ENCODE results near the gene ADORA1.

The ADORA1 gene

DNA sequence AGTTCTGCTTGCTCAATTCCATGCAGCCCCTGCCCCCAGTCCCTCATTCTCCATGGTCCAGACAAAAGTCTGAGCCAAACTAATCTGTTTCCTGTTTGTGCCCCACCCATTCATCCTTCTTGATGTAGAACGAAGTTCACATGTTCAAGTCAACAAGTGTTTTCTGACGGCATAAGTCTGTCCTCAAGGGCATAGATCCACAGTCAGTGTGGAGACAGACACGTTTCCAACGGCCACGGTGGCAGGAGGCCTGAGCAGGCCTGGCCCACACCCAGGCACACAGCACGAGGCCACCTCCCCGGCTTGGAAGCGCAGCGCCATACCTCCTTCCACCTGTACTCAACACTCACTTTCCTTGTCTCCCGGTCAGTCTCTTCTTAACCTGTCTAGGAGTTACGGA lies 16.1 kb downstream of the ADORA1 start:
- DNase-seq, result no peak

DNA sequence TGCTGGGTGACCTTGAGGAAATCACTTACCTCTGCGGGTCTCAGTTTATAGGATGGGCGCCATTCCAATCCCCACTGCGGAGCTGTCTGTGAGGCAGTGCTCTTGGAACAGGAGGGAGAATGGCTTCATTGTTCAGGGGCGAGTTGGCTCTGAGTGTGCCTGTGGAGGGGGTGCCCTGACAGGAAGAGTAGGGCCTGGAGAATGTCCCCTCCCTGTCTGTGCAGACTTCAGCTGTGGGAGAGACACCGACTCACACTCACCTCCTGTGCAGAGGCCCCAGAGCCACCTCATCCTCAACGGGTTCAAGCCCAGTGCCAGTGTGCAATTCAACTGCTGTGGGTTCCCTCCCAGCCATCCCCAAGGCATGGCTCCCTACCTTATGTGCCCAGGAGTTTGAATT lies 17.1 kb downstream of the ADORA1 start:
- no peak for DNase-seq

DNA sequence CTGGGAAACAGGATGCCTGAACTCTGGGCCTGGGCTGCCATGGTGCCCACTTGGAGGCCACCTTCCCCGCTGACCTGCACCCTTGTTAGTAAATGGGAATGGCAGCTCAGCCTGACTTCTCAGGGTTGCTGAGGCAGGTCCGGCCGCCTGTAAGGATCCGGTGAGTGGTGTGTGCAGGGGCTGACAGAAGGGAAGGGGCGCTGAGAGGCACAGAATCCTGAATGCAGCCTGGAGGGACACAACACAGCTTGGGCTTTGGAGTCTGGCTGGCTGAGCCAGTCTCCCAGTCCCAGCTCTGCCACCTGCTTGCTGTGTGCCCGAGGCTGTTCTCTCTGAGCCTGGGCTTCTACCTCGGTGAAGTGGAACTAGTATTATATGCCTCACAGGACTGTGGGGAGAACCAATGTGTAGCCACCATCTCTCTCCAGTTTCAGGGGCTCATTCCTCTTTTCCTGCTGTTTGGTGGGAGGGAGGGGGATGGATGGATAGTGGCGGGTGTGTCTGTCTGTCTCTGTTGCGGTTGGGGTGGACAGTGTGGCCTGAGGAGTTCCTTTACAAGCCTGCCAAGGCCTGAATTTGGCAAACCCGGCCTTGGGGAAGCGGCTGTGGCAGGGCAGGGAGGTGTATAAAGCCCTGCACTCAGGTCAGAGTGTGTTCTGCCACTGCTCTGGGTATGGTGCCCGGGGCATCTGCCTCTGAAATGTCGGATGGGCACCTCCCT lies 18.0 kb downstream of the ADORA1 start:
- no peak for DNase-seq

DNA sequence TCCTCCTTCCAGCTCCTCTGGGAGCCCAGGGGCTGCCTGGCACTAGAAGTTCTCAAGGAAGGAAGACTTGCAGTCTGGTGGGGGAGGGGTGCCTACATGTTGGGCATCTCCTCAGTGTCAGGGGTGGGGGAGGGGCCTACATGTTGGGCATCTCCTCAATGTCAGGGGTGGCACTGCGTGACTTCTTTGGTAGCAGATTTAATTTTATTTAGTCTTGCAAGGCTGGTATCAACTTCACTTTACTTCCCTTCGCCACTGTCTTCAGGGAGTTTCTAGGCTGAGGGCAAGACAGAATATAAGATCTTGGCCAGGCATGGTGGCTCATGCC lies 18.5 kb downstream of the ADORA1 start:
- no peak for DNase-seq

DNA sequence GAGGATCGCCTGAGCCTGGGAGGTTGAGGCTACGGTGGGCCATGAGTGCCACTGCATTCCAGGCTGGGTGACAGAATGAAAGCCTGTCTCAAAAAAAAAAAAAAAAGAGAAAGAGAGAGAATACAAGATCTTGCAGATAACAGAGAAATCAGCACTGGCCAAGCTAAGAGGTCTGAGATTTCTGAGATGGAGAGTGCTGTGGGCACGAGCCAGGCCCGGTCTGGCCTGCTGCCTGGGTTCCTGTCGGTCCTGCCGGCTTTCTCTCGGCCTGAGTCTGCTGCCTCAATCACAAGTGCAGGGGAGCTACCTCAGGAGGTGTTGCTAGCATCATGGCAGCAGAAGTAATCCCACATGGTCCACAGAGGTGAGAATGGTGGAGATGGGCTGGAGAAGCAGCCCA lies 19.0 kb downstream of the ADORA1 start:
- no peak for DNase-seq

DNA sequence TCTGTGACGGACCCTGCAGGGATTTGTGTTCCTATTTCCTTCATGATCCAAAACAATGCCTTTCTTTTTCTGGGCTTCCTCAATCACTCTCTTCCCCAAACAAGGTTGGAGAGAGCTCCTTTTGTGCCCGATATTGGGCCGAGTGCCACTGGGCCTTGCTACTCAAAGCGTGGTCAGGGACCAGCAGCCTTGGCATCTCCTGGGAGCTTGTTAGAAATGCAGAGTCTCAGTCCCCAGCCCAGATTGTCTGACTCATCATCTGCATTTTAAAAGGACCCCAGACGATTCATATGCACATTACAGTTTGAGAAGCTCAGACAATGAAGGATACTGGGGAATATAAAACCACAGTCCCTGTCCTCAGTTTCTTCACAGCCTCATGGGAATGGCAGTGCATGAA lies 19.9 kb downstream of the ADORA1 start:
- no peak for DNase-seq

DNA sequence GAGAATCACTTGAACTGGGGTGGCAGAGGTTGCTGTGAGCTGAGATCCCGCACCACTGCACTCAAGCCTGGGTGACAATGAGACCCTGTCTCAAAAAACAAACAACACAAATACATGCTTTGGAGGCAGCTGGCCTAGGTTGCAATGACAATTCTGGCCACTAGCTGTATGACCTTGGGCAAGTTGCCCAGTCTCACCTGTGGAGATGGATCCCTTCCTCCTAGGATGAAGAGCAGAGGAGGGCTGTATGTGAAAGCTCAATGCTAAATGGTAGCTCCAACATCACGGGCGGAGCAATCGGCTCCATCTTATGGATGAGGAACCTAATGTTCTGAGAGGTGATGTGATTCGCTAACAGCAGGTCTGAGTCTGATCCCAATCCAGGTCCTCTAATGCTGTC lies 20.6 kb downstream of the ADORA1 start:
- DNase-seq, result peak in 1 of 2 experiments; percentile 43

DNA sequence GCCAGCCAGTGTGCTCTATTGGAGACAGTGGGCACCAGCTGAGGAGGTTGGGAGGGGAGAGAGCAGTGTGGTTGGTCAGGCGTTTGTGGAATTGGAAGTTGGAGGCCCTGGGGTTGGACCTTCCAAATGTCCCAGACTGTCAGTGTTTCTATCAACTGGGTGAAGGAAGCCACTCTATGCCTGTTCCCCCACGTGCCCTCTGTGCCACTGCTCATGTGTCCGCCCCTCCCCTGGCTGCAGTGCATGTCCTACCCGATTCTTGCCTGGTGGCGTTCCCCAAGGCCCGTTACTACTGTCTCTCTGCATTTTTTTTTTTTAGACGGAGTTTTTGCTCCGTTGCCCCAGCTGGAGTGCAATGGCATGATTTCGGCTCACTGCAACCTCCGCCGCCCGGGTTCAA lies 21.1 kb downstream of the ADORA1 start:
- DNase-seq, result no peak

DNA sequence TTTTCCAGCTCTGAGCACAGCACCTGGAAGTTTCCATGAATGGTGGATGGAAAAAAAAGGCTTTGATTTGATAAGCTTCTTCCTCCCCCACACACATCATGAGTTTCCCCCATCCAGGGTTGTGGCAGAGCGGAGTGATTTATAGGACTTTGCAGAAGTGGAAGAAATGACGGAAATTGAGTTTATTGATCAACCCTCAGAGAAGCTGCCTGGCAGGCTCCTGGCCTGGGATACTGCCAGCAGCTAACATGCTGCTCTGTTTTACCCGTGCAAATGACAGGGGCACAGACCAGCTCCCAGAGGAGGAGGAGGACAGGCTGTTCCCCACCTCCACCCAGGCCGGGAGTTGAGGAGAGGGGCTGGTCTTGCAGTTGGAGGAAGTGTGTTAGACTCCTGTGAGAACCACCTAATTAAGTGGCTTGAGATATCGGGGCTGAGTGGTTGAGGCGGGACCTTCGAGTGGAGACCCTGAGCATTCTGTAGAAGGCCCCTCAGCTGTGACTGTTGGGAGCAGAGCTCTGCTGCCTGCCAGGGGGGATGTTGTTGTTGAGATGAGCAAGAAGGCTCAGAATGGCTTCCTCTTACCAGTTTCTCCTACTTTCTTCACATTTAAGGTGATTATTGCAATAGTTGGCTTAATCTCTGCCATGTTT lies 21.8 kb downstream of the ADORA1 start:
- no peak for DNase-seq

DNA sequence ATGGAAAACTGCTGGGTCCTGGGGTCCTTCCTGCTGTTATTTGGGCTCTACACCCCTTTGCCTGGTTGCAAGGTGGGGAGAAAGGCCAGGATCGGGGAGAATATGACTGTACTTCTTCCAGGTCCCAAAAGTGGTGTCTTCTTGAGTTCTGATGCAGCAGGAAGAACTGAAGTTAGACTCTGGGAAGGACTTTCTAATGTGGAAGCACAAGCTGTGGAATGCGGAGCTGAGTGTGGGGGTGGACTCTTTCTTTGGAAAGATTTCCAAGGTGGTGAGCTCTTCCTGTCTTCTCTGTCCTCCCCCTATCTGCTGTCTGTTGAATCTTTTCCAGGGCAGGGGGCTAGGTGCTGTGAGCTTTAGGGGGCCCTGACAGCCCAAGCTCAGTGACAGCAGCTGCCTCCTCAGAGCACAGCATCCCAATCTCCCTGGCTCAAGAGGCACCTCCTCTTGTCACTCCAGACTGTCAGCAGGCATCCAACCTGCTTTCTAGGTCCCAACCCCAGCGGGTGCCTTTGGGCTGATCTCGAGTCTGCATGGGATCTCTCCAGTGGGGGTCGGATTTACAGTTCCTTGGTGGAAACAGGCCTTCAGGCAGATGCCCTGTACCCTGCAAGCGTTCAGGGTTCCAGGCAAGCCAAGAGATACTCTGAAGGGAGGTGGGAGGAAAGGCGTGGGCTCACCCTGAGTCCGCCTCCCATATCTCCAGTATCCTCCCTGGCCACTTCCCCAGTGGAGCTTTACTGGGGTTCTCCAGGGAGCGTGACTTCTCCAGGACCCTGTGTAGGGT lies 23.2 kb downstream of the ADORA1 start:
- no peak for DNase-seq

DNA sequence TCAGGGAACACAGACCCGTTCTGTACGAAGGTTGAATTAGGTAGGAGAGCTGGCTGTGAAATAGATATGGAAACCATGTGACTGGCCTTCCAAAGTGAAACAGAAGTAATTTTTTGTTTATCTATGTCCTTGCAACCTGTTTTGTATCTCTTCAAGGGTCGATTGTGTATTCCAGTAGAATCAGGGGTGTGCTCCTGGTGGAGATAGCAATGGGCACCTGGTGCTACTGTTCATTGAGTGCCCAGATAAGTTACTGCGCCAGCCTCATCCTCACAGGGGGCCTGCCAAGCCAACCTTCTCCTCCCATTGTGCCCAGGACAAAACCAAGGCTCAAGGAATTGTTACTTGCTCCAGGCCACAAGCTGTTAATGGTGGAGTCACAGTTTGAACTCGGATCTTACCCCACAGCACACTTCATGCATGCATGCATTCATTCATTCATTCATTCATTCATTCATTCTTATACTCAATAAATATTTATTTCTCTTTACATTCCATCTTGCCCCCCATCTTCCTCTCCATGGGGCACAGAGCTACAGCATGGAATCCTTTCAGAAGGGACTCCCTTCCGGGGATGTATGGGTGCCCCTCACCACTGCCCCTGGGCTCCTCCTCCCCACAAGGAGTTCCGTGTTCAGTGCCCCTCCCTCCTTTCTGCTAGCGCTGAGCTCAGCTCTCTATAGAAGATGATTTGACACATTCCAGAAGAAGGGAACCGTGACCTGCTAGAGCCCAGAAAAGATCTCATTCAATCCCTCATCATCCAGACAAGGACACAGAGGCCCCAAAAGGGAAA lies 24.0 kb downstream of the ADORA1 start:
- no peak for DNase-seq

DNA sequence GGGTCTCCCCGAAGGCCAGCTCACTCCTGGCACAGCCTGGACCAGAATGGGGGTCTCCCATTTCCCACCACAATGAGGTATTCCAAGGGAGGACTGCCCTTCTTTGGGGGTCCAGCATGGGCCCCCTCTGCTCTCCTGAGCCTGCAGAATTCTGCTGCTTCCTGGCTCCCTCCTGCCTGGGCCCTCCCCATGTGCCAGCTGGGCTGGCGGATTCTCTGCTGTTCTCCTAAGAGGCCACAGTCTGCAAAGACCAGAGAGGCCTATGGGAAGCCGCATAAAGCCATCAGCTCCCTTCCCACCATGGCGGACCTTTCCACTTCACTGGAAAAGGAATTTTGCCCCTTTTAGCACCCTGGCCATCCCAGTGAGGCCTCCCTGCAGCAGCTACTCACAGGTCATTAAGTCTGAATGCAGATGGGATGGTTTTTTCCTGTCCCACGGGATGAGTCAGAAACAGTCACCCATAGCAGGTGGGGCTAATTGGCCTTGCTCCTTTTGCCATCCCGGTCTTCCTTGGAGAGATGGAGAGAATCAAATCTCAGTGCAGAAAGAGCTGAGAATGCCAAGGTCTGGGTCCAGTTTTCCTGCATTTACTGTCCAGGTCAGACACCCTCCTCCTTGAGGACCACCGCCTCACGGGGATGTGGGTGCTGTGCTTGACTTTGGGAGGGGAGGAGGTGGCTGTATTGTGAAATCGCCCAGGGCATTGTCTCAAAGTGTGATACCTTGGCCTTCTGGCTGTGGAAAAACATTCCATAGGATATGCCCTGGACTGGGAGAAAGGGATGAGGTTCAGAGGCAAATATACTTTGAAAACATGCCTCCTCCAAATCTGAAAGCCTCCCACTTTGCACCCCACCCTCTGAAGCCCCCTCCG lies 24.9 kb downstream of the ADORA1 start:
- no peak for DNase-seq

DNA sequence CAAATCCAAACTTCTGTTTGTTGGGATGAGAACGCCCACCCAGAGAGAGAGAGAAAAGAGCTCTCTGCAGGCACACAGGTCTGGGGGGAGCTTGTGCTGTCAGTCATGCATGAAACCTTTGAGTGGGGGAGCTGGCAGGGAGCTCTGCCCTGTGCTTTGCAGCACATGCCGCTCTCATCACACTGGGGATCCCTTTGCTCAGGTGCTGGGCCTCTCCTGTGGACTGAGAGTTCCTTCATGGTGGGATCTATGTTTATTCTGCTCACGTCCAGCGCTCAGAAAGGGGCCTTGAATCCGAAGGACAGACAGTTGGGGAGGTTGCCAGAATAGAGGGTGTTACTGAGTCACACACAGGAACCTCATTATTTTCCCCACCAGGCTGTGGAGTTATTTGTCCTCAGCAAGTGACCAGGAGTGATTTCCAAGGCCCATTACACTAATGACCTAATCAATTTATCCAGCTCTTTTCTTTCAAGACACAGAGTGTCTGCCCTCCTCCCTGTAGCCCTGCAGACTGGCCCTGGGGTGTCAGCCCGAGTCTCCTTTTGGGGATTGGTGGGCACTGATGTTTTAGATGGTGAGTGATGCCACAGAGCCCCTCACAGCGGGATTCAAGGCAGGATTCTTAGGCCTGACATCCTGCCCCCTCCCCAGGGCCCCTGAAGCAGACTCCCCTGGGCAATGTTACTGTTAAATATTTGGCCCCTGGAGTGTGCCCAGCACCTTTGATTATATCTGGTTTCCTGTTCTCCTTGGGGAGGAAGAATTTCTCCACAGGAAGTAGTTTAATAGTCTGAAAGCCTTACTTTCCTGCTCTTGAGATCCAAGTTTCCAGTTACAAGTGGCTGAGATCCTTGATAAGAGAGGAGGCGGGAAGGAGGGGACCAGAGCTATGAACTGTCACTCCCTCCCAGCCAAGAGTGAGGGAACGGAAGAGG lies 25.8 kb downstream of the ADORA1 start:
- DNase-seq, result no peak

DNA sequence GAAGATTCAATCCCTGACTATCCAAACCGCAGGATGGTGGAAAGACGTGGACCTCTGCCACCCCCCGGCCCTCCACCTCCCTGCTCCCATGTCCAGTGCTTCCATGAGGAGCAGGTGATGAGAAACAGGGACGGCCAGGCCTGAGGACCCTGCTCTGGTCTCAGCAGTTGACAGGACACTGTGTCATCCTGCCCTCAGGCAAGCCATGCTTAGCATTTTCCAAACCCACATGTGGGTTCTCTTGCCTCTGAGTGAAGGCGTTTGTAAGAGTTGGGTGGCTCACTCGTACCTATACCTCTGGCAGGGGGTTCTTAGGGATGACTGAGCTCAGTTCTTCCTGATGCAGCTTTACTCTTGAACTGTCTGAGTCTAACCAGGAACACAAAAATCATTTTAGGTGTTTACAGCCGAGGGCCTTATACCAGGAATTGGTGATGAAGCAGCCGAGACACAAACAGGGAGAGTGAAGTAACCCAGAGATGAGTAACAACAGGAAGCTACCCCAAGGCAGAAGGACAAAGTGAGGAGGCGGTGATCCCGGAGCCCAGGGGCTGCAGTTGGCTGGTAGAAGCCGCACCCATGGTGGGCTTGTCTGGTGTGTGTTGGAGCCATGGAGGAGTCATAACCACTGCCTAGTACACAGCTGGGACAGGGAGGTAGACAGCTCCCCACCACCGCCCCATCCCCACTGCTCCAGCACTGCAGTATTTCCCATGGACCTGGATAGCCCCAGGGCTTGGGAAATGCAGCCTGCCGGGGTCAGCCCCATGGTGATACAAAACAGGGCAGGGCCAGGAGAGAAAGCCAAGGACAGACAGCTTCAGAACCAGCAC lies 26.7 kb downstream of the ADORA1 start:
- no peak for DNase-seq

DNA sequence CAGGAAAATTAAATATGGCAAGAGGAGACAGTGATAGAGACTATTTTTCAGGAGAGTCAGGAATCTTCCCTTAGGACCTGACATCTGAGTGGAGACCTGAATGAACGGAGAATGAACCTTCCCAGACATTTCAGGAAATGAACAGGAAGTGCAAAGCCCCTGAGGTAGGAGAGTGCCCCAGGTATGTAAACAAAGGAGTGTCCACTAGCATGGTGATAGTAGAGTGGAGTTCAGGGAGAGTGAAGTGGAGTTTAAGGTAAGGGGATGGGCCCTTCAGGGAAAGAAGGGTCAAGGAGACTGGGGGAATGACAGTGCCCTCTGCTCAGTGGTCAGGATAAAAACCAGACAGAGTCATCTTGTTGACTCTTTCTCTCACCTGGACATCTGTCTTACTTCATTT lies 28.8 kb downstream of the ADORA1 start:
- DNase-seq, result no peak

DNA sequence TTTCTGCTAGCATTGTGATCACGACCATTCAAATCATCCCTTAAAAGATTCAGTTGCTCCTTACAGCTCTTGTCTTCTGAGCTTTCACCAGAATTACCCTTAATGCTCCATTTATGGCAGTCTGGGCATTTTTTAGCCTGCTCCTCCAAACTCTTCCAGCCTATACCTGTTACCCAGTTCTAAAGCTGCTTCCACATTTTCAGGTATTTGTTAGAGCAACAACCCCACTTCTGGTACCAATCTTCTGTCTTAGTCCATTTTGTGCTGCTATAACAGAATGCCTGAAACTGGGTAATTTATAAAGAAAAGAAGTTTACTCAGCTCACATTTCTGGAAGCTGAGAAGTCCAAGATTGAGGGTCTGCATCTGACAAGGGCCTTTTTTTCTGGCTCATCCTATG lies 30.9 kb downstream of the ADORA1 start:
- DNase-seq, result no peak

DNA sequence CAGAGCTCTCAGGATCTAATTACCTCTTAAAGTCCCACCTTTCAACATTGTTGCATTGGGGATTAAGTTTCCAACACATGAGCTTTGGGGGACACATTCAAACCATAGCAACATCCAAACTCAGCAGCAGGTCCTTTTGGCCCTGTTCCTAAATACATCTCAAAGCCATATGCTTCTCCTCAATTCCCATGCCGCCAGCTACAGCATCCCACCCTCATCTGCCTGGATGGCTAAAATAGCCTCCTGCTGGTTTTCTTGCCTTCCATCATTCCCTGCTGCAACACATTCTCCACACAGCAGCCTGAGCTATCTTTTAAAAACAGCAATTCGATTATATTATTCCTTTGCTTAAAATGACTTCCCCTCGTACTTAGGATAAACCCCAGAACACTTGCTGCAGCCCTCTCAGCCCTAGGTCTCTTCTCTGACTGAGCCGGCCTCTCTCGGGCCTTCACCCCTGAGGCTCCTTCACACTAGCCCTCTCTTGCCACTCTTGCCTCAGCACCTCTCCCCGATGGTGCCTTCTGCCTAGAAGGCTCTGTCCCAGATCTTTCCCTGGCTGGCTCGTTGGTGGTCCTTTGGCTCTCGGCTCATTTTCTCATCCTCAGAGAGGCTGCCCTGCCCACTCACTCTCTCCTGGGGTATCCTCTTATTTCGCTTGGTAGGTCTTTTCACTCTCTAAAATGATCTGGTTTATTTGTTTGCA lies 31.6 kb downstream of the ADORA1 start:
- no peak for DNase-seq

DNA sequence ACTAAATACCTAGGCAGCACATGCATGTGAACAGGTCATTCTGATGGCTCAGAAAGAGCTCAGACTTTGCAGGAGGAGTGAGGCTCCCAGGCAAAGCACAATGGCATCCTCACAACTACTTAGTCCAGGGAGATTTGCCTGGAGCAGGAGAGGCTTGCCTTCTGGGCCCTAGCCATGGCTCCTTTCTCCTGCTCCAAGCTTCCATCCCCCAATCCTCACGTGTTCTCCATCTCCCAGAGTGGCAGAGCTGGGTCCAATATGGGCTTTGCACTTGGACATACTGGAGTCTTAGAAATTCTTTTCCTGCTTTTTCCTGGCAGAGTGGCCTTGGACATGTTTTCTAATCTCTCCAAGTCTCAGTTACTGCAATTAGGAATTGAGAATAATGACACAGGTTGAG lies 32.3 kb downstream of the ADORA1 start:
- DNase-seq, result no peak

DNA sequence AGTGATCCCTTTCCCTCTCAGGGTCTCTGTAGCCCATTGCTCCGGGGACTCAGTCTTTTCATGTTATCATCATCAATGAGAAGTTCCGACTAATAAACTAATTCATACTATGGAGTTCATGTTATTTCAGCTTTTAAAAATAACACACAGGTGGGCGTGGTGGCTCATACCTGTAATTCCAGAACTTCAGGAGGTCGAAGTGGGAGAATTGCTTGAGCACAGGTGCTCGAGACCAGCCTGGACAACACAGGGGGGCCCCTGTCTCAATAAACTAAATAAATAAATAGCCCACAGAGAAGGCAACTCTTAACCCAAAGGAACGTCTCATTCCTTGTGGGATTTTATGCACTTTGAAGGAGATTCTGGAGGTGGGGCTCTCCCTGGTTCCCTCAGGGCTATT lies 33.6 kb downstream of the ADORA1 start:
- no peak for DNase-seq

DNA sequence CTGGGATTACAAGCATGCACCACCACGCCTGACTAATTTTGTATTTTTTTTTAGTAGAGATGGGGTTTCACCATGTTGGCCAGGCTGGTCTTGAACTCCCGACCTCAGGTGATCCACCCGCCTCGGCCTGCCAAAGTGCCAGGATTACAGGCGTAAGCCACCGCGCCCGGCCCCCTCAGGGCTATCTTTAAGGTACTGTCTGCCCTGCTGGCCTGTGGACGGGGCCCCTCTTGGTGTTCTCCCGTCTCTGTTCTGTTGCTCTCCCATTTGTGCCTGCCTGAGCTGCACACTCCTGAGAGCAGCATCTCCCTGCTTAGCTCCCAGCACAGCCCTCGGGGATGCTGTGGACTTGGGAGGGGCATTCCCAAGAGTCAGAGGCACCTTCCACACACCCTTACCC lies 34.2 kb downstream of the ADORA1 start:
- DNase-seq, result no peak
